ENCODE results near the gene PFN2. TPM values are rescaled to one million over a fixed set of nuclear protein-coding genes. Genes with fewer than 3 reads are reported as not detected.

The PFN2 gene
- total RNA-seq, 4 donors from 2014 or later, result 7.1 to 15.9 (median 12.6) TPM

DNA sequence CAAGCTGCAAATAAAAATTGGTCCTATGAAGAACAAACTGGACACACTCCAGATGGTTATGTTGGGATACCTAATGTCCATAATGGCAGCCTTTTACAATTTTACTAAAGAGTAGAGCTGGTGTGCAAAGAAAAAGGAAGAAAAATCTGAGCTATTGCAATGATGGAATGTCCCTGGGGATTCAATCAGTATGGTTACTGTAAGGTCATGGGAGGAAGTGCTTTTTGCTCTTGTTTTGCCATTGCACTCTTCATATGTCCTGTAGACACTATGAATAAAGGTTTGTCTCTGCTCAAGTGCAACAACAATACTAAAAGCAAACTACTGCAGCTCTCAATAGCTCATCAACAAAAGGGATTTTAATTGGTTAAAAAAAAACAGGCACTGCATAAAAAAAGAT lies 5.4 kb downstream of the PFN2 start:
- intact Hi-C loops (cut with DNase I; ENCODE audit: low total_unique reads), result no loop called here
- TF ChIP-seq CTCF (IDR thresholded peaks at IDR 0.05) (no peak), POLR2A (IDR thresholded peaks at IDR 0.05) (no peak)
- no peak for DNase-seq (ENCODE audit: low spot score in 2 of 2)
- no peak overlapping the region for H3K4me3 ChIP-seq (ENCODE audit: low read depth, poor library complexity, severe bottlenecking)

- intact Hi-C loops (cut with DNase I; ENCODE audit: low total_unique reads), result no loop called here
- no peak overlapping the region for H3K4me3 ChIP-seq (ENCODE audit: low read depth, poor library complexity, severe bottlenecking)
- no peak for TF ChIP-seq POLR2A (IDR thresholded peaks at IDR 0.05)
- TF ChIP-seq CTCF (IDR thresholded peaks at IDR 0.05), result no peak
- DNase-seq (ENCODE audit: low spot score in 2 of 2), result no peak
These were observed 6.4 kb downstream of the PFN2 start for GRCh38 chr3:149964291-149964690.

DNA sequence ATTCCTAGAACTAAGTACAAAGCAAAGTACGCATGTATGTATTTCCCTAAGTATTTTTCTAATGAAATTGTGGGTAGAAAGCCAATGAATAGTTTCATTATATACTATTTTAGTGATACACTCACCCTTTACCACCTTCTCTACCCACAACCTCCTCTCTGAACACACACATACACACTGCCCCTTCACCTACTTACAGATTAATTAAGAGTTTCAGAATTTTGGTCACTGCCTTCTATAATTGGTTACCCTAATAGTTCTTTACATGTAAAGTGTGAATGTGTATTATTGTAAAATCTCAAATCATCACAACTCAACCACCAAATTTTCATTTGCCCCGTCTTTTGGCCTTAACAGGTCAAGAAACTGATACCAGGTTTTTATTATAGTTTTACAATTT lies 7.2 kb downstream of the PFN2 start:
- 92 to 100% methylated on average over 2 of the region's 2 CpGs for WGBS, 2 donors
- intact Hi-C loops (cut with DNase I; ENCODE audit: low total_unique reads), result no loop called here
- TF ChIP-seq CTCF (IDR thresholded peaks at IDR 0.05) (no peak), POLR2A (IDR thresholded peaks at IDR 0.05) (no peak)

GRCh38 chr3:149959443-149959842 lies 11.3 kb downstream of the PFN2 start:
- no peak for TF ChIP-seq POLR2A (IDR thresholded peaks at IDR 0.05)
- TF ChIP-seq CTCF (IDR thresholded peaks at IDR 0.05), result no peak
- H3K4me3 ChIP-seq (ENCODE audit: low read depth, poor library complexity, severe bottlenecking), result no peak overlapping the region
- no peak for DNase-seq (ENCODE audit: low spot score in 2 of 2)
- intact Hi-C loops (cut with DNase I; ENCODE audit: low total_unique reads), result no loop called here

More for the DNA sequence above, 7.2 kb downstream of the PFN2 start:
- no peak for DNase-seq (ENCODE audit: low spot score in 2 of 2)
- no peak overlapping the region for H3K4me3 ChIP-seq (ENCODE audit: low read depth, poor library complexity, severe bottlenecking)

DNA sequence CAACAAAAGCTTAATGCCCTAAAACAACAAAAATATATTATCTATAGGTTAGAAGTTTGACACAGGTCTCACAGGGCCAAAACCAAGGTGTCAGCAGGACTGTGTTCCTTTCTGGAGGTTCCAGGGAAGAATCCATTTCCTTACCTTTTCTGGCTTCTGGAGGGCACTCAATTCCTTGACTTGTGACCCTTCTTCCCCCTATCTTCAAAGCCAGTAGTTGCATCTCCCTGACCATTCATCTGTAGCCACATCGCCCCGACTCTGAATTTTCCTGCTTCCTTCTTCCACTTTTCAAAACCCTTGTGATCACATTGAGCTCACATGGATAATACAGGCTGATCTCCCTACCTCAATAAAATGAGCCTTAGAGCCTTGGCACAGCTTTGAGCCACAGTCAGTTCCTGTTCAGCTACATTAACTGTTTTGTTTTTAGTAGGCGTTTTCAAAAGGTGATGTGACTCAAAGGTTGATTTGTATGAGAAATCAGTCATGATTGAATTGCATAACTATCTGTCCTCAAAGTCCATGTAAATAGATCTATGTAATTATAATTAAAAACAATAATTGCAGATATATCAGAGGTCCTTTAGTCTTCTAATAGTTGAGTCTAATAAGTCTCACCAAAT lies 12.4 kb downstream of the PFN2 start:
- no peak for DNase-seq (ENCODE audit: low spot score in 2 of 2)
- intact Hi-C loops (cut with DNase I; ENCODE audit: low total_unique reads), result no loop called here
- TF ChIP-seq POLR2A (IDR thresholded peaks at IDR 0.05), result no peak
- TF ChIP-seq CTCF (IDR thresholded peaks at IDR 0.05), result no peak
- WGBS, 2 donors, result 77 to 82% methylated on average over 3 of the region's 3 CpGs
- no peak overlapping the region for H3K4me3 ChIP-seq (ENCODE audit: low read depth, poor library complexity, severe bottlenecking)
